GM10266 (cell line): ENCODE measurements around the gene CHST11.

Experiments
- DNase-seq: peaks from one replicate; pipeline ENCODE4 v3.0.0; 2012; ENCODE audit errors: extremely low spot score
- CTCF ChIP-seq: IDR thresholded peaks from 2 replicates; pipeline ENCODE4 v1.5.1; 2012; ENCODE audit warnings: mild to moderate bottlenecking, low read depth; ENCODE audit not compliant: control insufficient read depth, insufficient read depth; ENCODE audit errors: missing control alignments

Gene CHST11

DNA sequence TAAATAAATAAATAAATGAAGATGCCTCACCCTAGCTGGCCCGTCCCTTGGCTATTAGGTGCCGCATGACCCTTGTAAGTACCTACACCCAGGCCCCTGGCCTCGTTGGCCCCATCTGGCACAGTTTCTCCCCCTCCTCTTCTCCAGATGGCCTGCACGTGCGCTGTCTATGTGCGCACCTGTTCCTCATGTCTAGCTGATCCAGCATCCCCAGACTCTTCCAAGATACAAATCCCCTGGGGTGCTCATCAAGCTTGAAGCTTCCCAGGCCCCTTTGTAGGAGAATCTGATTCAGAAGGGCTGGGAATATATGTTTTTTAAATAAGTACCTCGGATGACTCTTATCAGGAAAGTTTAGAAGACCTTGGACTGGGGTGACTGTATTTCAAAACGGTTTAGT, 133.3 kb downstream of the CHST11 start:
- no peak for DNase-seq
- TF ChIP-seq CTCF: no peak

DNA sequence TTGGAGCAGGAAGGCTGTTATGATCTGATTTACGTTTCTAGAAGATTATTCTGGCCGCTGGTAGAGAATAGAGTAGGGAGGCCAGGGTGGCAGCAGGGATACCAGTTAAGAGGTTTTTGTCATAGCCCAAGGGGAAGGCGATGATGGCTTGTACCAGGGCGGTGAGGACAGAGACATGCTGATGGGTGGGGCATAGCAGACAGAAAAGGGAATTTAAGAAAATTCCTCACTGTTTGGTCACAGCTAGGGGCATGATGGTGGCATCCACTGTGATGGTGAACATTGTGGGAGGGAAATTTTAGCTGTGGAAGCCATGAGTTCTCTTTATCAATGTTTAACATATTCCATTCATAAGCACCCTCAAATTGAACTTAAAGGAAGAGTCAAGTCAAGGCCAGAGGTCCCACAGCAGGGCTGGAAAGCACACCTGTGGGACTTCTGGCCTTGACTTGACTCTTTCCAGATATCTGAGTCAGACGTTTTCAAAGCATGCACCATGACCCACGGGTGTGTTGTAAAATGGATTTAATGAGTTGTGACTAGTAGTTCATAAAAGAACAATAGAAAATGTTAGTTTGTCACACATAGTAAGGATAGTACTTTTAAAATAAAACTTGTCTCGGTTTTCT, 134.6 kb downstream of the CHST11 start:
- no peak for DNase-seq
- TF ChIP-seq CTCF: no peak

DNA sequence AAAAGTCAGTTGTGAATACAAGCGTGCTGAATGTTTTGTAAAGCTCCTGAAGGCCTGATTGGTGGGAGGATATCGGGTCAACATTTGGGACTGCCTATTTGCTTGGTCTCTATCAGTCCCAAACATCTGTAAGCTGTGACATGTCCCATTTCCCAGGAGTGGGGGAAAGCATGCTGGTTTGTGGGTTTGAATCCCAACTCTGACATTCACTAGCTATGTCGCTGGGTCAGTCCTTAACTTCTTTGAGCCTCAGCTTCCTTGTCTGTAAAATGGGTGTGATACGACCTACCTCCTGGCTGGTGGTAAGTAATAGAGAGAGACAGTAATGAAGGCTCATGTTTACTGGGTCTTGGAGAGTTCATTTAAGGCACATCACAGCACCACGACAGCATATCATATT, 136.7 kb downstream of the CHST11 start:
- no peak for TF ChIP-seq CTCF
- DNase-seq: no peak

DNA sequence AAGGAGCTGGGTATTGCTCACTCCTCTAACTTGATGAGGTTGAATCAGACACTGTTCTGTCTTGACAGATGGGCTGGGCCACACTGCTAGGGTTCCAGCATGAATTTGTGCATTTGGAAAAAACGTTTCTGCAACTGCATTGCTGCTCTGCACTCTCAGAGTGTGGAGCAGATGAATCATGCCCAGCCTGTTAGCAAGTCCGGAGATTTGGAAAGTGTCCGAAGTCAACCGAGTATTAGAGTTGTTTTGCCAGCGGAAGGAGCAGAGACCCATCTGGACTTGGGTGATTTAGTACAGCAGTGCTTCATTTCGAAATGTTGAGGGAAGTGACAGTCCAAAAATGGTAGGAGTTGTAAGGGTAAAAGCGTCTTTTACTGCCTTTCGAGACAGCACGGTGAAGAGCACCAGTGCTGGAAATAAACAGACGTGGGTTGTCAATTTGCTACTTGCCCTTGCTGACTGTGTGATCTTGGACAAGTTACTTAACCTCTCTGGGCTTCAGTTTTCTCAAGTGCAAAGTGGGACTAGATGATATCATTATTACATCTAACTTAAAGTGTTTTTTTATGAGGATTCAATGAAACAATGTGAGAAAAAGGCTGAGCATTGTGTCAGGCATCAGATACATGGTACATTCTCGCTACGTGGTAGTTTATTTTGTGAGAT, 139.5 kb downstream of the CHST11 start:
- no peak for DNase-seq
- no peak for TF ChIP-seq CTCF

GRCh38 chr12:104596898-104597843, 140.4 kb downstream of the CHST11 start:
- no peak for TF ChIP-seq CTCF
- DNase-seq: no peak

DNA sequence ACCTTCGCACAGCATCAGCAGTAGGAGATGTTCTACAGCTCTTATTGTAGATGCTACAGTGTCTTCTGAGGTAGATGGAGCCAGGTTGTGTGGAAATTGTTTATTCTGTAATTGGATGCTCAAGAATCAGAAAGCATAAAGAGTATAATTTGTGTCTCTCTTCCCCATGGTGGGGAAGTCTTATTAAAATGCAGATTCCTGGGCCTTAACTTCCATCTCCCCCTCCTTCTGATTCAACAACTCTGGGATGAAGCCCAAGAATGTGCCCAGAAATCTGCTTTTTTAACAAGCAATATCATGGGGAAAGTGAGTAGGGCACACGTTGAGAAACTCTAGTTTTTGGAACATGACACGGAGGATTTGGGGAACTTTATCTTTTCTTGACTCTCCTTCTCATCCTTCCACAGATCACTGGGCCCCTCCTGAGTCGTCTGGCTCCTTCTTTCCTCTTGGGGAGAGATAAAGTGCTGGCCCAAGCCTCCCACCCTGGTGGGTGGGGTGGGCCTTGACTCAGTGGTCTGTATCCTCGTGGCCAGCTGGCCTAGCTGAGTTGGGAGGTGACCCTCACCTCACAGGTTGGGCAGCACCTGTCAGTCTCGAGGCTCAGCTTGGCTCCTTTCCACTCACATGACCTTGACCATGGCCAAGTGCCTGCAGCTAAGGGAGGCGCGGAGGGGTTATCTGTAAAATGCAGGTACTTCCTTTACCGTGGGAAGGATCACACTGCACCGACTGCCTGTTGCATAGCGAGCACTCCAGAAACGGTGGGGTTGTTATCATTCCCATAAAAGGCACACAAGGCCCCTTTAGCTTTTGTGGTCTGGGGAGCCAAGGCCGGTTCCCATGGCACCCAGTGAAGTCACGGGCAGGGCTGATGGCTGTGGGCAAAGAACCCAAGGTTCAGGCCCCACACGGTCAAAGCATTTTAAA, 141.9 kb downstream of the CHST11 start:
- no peak for DNase-seq
- TF ChIP-seq CTCF: no peak
